GM12891 (cell line): Measurements from ENCODE around the gene CDH5.

Source experiments
- POLR2A ChIP-seq: IDR thresholded peaks from 2 replicates; pipeline ENCODE4 v1.6.1; 2011; ENCODE audit warnings: low read depth, low read length, control low read depth
- POLR2AphosphoS5 ChIP-seq: IDR thresholded peaks from 2 replicates; pipeline ENCODE4 v1.6.1; 2011; ENCODE audit warnings: low read depth, low read length, control low read depth
- POU2F2 ChIP-seq: IDR thresholded peaks from 2 replicates; pipeline ENCODE4 v1.6.1; 2011; ENCODE audit warnings: low read depth, mild to moderate bottlenecking, control low read depth, low read length, moderate library complexity
- TAF1 ChIP-seq: IDR thresholded peaks from 2 replicates; pipeline ENCODE4 v1.6.1; 2011; ENCODE audit warnings: low read depth, low read length, control low read depth

GRCh38 chr16:66320774-66321173, 45.7 kb upstream of the CDH5 start:
- TF ChIP-seq POLR2A (no peak), POU2F2 (no peak), POLR2AphosphoS5 (no peak), TAF1 (no peak)
